IMR-90 (cell line): Measurements from ENCODE around the gene OPHN1. TPM values are rescaled to one million over a fixed set of nuclear protein-coding genes. Genes with fewer than 3 reads are reported as not detected.

ENCODE experiments used
- ATAC-seq: fragments of 200-7000 bp; cut with Tn5 transposase; 2 replicates; pipeline ENCODE4 v1.9.1; 2020; ENCODE audit warnings: low read depth, mild to moderate bottlenecking, moderate library complexity
- BruUV-seq: library from RNA; stranded (reverse); fragments of 400-500 nt; replicated peaks from 2 replicates; lab custom pipeline; 2021; lab: Mats Ljungman, UMichigan
- CTCF ChIA-PET: fragments of 300-600 bp; formaldehyde crosslinking; extraction: SDS; loops from one replicate; lab custom pipeline; 2021; ENCODE audit warnings: antibody characterized with exemption; lab: Yijun Ruan, JAX
- POLR2A ChIA-PET: fragments of 300-600 bp; sonication (Branson Sonifier 250); formaldehyde crosslinking; loops from one replicate; lab custom pipeline; 2022; ENCODE audit warnings: antibody characterized with exemption; ENCODE audit not compliant: unreplicated experiment; lab: Charles Lee
- DNase-seq: peaks from one replicate; pipeline ENCODE4 v3.0.0; 2013
- H2AFZ ChIP-seq: replicated peaks from 2 replicates; pipeline ENCODE3; 2013; ENCODE audit warnings: low read length, mild to moderate bottlenecking; ENCODE audit not compliant: poor library complexity
- H2AK5ac ChIP-seq: 2 replicates; pipeline ENCODE4 v1.6.1; 2013; ENCODE audit warnings: low read depth, low read length, inconsistent platforms
- H2AK9ac ChIP-seq: replicated peaks from 2 replicates; pipeline ENCODE3; 2013; ENCODE audit warnings: mild to moderate bottlenecking, low read depth, low read length, moderate library complexity; ENCODE audit not compliant: poor library complexity
- H2BK120ac ChIP-seq: 2 replicates; pipeline ENCODE4 v1.6.1; 2013; ENCODE audit warnings: low read depth, low read length, inconsistent platforms
- H2BK15ac ChIP-seq: 3 replicates; pipeline ENCODE4 v1.6.1; 2013; ENCODE audit warnings: low read depth, low read length, inconsistent platforms
- H2BK20ac ChIP-seq: 2 replicates; pipeline ENCODE4 v1.6.1; 2013; ENCODE audit warnings: low read depth, mild to moderate bottlenecking, inconsistent platforms, low read length, moderate library complexity
- H2BK5ac ChIP-seq: 2 replicates; pipeline ENCODE4 v1.6.1; 2013; ENCODE audit warnings: mild to moderate bottlenecking, low read depth, low read length, inconsistent platforms; ENCODE audit not compliant: poor library complexity, severe bottlenecking
- H3K14ac ChIP-seq: replicated peaks from 2 replicates; pipeline ENCODE4 v1.6.1; 2013; ENCODE audit warnings: low read depth, low read length, inconsistent platforms
- H3K18ac ChIP-seq: 2 replicates; pipeline ENCODE4 v1.6.1; 2013; ENCODE audit warnings: low read depth, low read length, control low read depth
- H3K23ac ChIP-seq: 2 replicates; pipeline ENCODE4 v1.6.1; 2013; ENCODE audit warnings: low read depth, low read length, inconsistent platforms
- H3K27ac ChIP-seq: 2 replicates; pipeline ENCODE4 v1.5.1; 2013; ENCODE audit warnings: mild to moderate bottlenecking, control low read depth, low read length; ENCODE audit not compliant: insufficient read depth
- H3K27me3 ChIP-seq: 2 replicates; pipeline ENCODE4 v1.6.1; 2013; ENCODE audit warnings: low read length; ENCODE audit not compliant: control insufficient read depth, insufficient read depth
- H3K36me3 ChIP-seq: 2 replicates; pipeline ENCODE4 v1.6.1; 2013; ENCODE audit warnings: low read length, mixed read lengths; ENCODE audit not compliant: control insufficient read depth, insufficient read depth
- H3K4ac ChIP-seq: 2 replicates; pipeline ENCODE4 v1.6.1; 2013; ENCODE audit warnings: low read depth, low read length, inconsistent platforms
- H3K4me1 ChIP-seq: 2 replicates; pipeline ENCODE4 v1.6.1; 2013; ENCODE audit warnings: low read length, mixed read lengths; ENCODE audit not compliant: control insufficient read depth, insufficient read depth
- H3K4me2 ChIP-seq: 2 replicates; pipeline ENCODE4 v1.6.1; 2013; ENCODE audit warnings: low read depth, mild to moderate bottlenecking, control low read depth, low read length, moderate library complexity
- H3K4me3 ChIP-seq: 2 replicates; pipeline ENCODE4 v1.5.1; 2013; ENCODE audit warnings: low read depth, mild to moderate bottlenecking, control low read depth, low read length, moderate library complexity; ENCODE audit not compliant: insufficient read depth
- H3K56ac ChIP-seq: 2 replicates; pipeline ENCODE4 v1.6.1; 2013; ENCODE audit warnings: low read length, inconsistent platforms; ENCODE audit not compliant: insufficient read depth; ENCODE audit errors: extremely low read depth
- H3K79me1 ChIP-seq, 2 experiments: 2 replicates each; pipeline ENCODE4 v1.6.1; 2013; ENCODE audit warnings: low read length in 2 of 2, inconsistent platforms in 1 of 2, low read depth in 1 of 2
- H3K9ac ChIP-seq: 2 replicates; pipeline ENCODE4 v1.6.1; 2013; ENCODE audit warnings: low read depth, low read length, control low read depth
- H3K9me1 ChIP-seq: 2 replicates; pipeline ENCODE4 v1.6.1; 2013; ENCODE audit warnings: low read length, inconsistent platforms; ENCODE audit not compliant: insufficient read depth
- H3K9me3 ChIP-seq: 2 replicates; pipeline ENCODE4 v1.6.1; 2013; ENCODE audit warnings: low read length; ENCODE audit not compliant: control insufficient read depth, insufficient read depth
- H4K20me1 ChIP-seq: 2 replicates; pipeline ENCODE4 v1.6.1; 2013; ENCODE audit warnings: low read length, inconsistent platforms; ENCODE audit not compliant: insufficient read depth
- H4K5ac ChIP-seq: 2 replicates; pipeline ENCODE4 v1.6.1; 2013; ENCODE audit warnings: mild to moderate bottlenecking, low read depth, low read length, control low read depth
- H4K8ac ChIP-seq, 2 experiments: 2 replicates each; pipeline ENCODE4 v1.6.1; 2013; ENCODE audit warnings: low read depth in 2 of 2, low read length in 2 of 2, control low read depth in 1 of 2, inconsistent platforms in 1 of 2
- H4K91ac ChIP-seq: 2 replicates; pipeline ENCODE4 v1.6.1; 2013; ENCODE audit warnings: low read depth, low read length, inconsistent platforms; ENCODE audit not compliant: insufficient read depth
- NFE2L2 ChIP-seq: fragments of 150-350 bp; IDR thresholded peaks from 2 replicates; pipeline ENCODE4 v1.6.1; 2016; ENCODE audit warnings: low read depth, mild to moderate bottlenecking, low read length
- WGBS, 2 experiments: methylation state at CpG; one replicate each; pipeline versions ENCODE4 v1.1.5 to v1.1.7; 2013; ENCODE audit warnings: missing lambda C conversion rate in 2 of 2; ENCODE audit not compliant: insufficient read length in 1 of 2; ENCODE audit errors: extremely low coverage in 2 of 2; 5-methylcytosine and 5-hydroxymethylcytosine counted together
- dilution Hi-C: fragments of 300-500 bp; cut with HindIII; formaldehyde crosslinking; loops from one replicate; pipeline ENCODE4 v1.14.3; 2018; ENCODE audit warnings: low sequenced_read_pairs; ENCODE audit not compliant: unreplicated experiment
- in situ Hi-C: fragments of 300-500 bp; cut with MboI; formaldehyde crosslinking; loops from 3 replicates; pipeline ENCODE4 v1.14.3; 2019; ENCODE audit warnings: low sequenced_read_pairs, inconsistent platforms, mixed read lengths
- intact Hi-C: fragments of 100-400 bp; cut with micrococcal nuclease; formaldehyde crosslinking; loops from 2 replicates; pipeline ENCODE4 v1.10.0; 2022
- polyA plus RNA-seq, 3 experiments: library from polyadenylated mRNA; depleted of rRNA; stranded (reverse); fragments of >200 nt; gene quantifications; 2 replicates each; pipeline ENCODE4 v1.2.3, GENCODE V29; 2012; ENCODE audit warnings: low replicate concordance in 1 of 3
- total RNA-seq: library from RNA; depleted of rRNA; stranded (reverse); fragments of >200 nt; gene quantifications from 2 replicates; pipeline ENCODE4 v1.2.3, GENCODE V29; 2012

The OPHN1 gene
- total and polyA plus RNA-seq, 2 of the 4 experiments (the other 2 are of a cell fraction): 4.0 to 13.1 TPM

DNA sequence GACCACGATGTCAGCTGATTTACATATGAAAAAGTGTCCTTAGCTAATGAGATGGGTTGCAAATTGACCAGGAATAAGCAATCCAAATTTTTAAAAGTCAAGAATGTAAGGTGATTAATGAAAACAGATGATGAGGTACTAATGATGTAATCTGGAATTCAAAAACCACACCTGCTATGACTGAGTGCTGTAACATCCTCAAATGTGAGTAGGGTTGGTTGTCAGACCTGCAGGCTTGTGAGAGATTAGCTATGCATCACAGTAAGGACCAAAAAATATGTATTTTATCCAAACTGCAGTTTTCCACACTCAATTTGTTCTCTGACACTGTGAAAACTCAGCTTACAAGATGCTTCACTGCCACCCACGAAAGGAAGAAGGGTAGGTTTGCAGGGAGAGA, 242.5 kb downstream of the OPHN1 start:
- no peak overlapping the region for H2BK15ac ChIP-seq
- no peak overlapping the region for H4K91ac ChIP-seq
- H3K4me1 ChIP-seq: peaks cover 2% of the 10 kb centered on the region; the same call in 1 of the 2 replicates
- H3K4ac ChIP-seq: no peak overlapping the region
- in situ Hi-C loops: loop anchor here (10.0 to 25.0 kb wide), 3 partner anchors 304 to 1197 kb away; partner anchors contain the start of gene YIPF6
- H2AK9ac ChIP-seq: no peak overlapping the region
- H2BK120ac ChIP-seq: no peak overlapping the region
- ChIA-PET CTCF (no interaction called here), POLR2A (no interaction called here)
- no peak overlapping the region for H2AK5ac ChIP-seq
- TF ChIP-seq NFE2L2: no peak
- H4K5ac ChIP-seq: no peak overlapping the region
- no peak overlapping the region for H3K27ac ChIP-seq
- no TSS peak for BruUV-seq
- WGBS, 2 experiments: no CpG with 5 or more reads among the region's 2 CpGs
- no peak overlapping the region for H3K4me2 ChIP-seq
- no peak overlapping the region for H2AFZ ChIP-seq
- no peak overlapping the region for H3K23ac ChIP-seq
- H2BK5ac ChIP-seq: no peak overlapping the region
- no peaks in the 10 kb centered on the region for H3K9me3 ChIP-seq
- no peaks in the 10 kb centered on the region for H3K9me1 ChIP-seq
- H4K20me1 ChIP-seq: no peaks in the 10 kb centered on the region
- no peak overlapping the region for H3K9ac ChIP-seq
- no peak overlapping the region for H3K14ac ChIP-seq
- H3K79me1 ChIP-seq: no peaks in the 10 kb centered on the region
- DNase-seq (no peak), ATAC-seq (no peak)
- no peaks in the 10 kb centered on the region; the same call in 1 of the 2 replicates for H3K27me3 ChIP-seq
- no peak overlapping the region for H3K4me3 ChIP-seq
- no peak overlapping the region for H3K18ac ChIP-seq
- no peak overlapping the region for H4K8ac ChIP-seq
- no peak overlapping the region for H2BK20ac ChIP-seq
- dilution Hi-C loops: no loop called here
- no peak overlapping the region for H3K56ac ChIP-seq
- intact Hi-C loops: no loop called here
- no peaks in the 10 kb centered on the region for H3K36me3 ChIP-seq
